Parathyroid adenoma (tissue), 2 donors: ENCODE measurements around the gene SOSTDC1.

ENCODE experiments used
- H2AFZ ChIP-seq: fragments of 300-600 bp; sonication (generic); one replicate; pipeline ENCODE4 v1.7.0; 2017; ENCODE audit warnings: antibody characterized with exemption, mild to moderate bottlenecking
- H3K27ac ChIP-seq: fragments of 300-600 bp; sonication (generic); one replicate; pipeline ENCODE4 v1.7.0; 2017
- H3K27me3 ChIP-seq: fragments of 300-600 bp; sonication (generic); one replicate; pipeline ENCODE4 v1.7.0; 2017; ENCODE audit warnings: low read length; ENCODE audit not compliant: control insufficient read depth, insufficient read depth
- H3K36me3 ChIP-seq: fragments of 300-600 bp; sonication (generic); one replicate; pipeline ENCODE4 v1.7.0; 2017; ENCODE audit warnings: low read length; ENCODE audit not compliant: control insufficient read depth, insufficient read depth
- H3K4me1 ChIP-seq: fragments of 300-600 bp; sonication (generic); one replicate; pipeline ENCODE4 v1.7.0; 2017; ENCODE audit warnings: control low read depth
- H3K4me2 ChIP-seq: fragments of 300-600 bp; sonication (generic); one replicate; pipeline ENCODE4 v1.7.0; 2017; ENCODE audit warnings: low read length
- H3K4me3 ChIP-seq: fragments of 300-600 bp; sonication (generic); one replicate; pipeline ENCODE4 v1.7.0; 2017; ENCODE audit warnings: low read depth, low read length
- H3K79me2 ChIP-seq: fragments of 300-600 bp; sonication (generic); one replicate; pipeline ENCODE4 v1.7.0; 2017; ENCODE audit warnings: control low read depth
- H3K9ac ChIP-seq: fragments of 300-600 bp; sonication (generic); one replicate; pipeline ENCODE4 v1.7.0; 2017; ENCODE audit warnings: mild to moderate bottlenecking
- H3K9me3 ChIP-seq: fragments of 300-600 bp; sonication (generic); one replicate; pipeline ENCODE4 v1.7.0; 2017; ENCODE audit warnings: low read length; ENCODE audit not compliant: control insufficient read depth
- CTCF ChIP-seq: fragments of 300-600 bp; sonication (generic); IDR thresholded peaks from one replicate; pipeline ENCODE4 v1.7.0; 2017; ENCODE audit warnings: antibody characterized with exemption, mild to moderate bottlenecking
- donor health status: primary hyperparathyroidism.

Gene SOSTDC1

GRCh38 chr7:16438988-16439387 is 26.6 kb downstream of the SOSTDC1 start:
- Histone ChIP-seq H3K27me3 (no peaks in the 10 kb centered on the region), H3K79me2 (no peaks in the 10 kb centered on the region), H3K9me3 (no peaks in the 10 kb centered on the region), H3K9ac (no peak overlapping the region), H2AFZ (no peak overlapping the region), H3K27ac (no peak overlapping the region), H3K4me2 (no peak overlapping the region), H3K4me1 (no peaks in the 10 kb centered on the region), H3K4me3 (no peak overlapping the region), H3K36me3 (no peaks in the 10 kb centered on the region)
- TF ChIP-seq CTCF: no peak

- Histone ChIP-seq H3K36me3 (no peaks in the 10 kb centered on the region), H3K4me2 (no peak overlapping the region), H3K4me1 (no peaks in the 10 kb centered on the region), H2AFZ (no peak overlapping the region), H3K9me3 (no peaks in the 10 kb centered on the region), H3K79me2 (no peaks in the 10 kb centered on the region), H3K4me3 (no peak overlapping the region), H3K27ac (no peak overlapping the region), H3K27me3 (no peaks in the 10 kb centered on the region), H3K9ac (no peak overlapping the region)
- no peak for TF ChIP-seq CTCF
These were observed 29.2 kb downstream of the SOSTDC1 start for GRCh38 chr7:16436306-16436705.

GRCh38 chr7:16433568-16434122 is 31.9 kb downstream of the SOSTDC1 start:
- Histone ChIP-seq H3K9ac (no peak overlapping the region), H3K4me1 (no peaks in the 10 kb centered on the region), H3K27me3 (no peaks in the 10 kb centered on the region), H3K36me3 (no peaks in the 10 kb centered on the region), H3K79me2 (no peaks in the 10 kb centered on the region), H2AFZ (peak overlapping the region; percentile 30), H3K4me2 (no peak overlapping the region), H3K4me3 (no peak overlapping the region), H3K9me3 (no peaks in the 10 kb centered on the region), H3K27ac (no peak overlapping the region)
- no peak for TF ChIP-seq CTCF

GRCh38 chr7:16432425-16432731 is 33.2 kb downstream of the SOSTDC1 start:
- no peak overlapping the region for H3K9ac ChIP-seq
- H3K27me3 ChIP-seq: no peaks in the 10 kb centered on the region
- no peaks in the 10 kb centered on the region for H3K36me3 ChIP-seq
- H2AFZ ChIP-seq: no peak overlapping the region
- no peak for TF ChIP-seq CTCF
- H3K79me2 ChIP-seq: no peaks in the 10 kb centered on the region
- H3K4me3 ChIP-seq: no peak overlapping the region
- H3K9me3 ChIP-seq: no peaks in the 10 kb centered on the region
- no peak overlapping the region for H3K27ac ChIP-seq
- H3K4me2 ChIP-seq: no peak overlapping the region
- H3K4me1 ChIP-seq: no peaks in the 10 kb centered on the region

GRCh38 chr7:16431646-16432424 is 33.7 kb downstream of the SOSTDC1 start:
- H3K27me3 ChIP-seq: no peaks in the 10 kb centered on the region
- H3K36me3 ChIP-seq: no peaks in the 10 kb centered on the region
- no peak overlapping the region for H3K4me3 ChIP-seq
- no peak overlapping the region for H2AFZ ChIP-seq
- no peak overlapping the region for H3K9ac ChIP-seq
- no peaks in the 10 kb centered on the region for H3K9me3 ChIP-seq
- peak; percentile 50 for TF ChIP-seq CTCF
- no peaks in the 10 kb centered on the region for H3K79me2 ChIP-seq
- H3K4me1 ChIP-seq: no peaks in the 10 kb centered on the region
- no peak overlapping the region for H3K4me2 ChIP-seq
- H3K27ac ChIP-seq: no peak overlapping the region
